WTC11 (cell line): ENCODE results near the gene TMTC2. TPM values are rescaled to one million over a fixed set of nuclear protein-coding genes. Genes with fewer than 3 reads are reported as not detected.

Experiments
- ATAC-seq: fragments of 200-7000 bp; cut with Tn5 transposase; 2 replicates; pipeline ENCODE4 v1.10.0; 2021; ENCODE audit warnings: mild to moderate bottlenecking, moderate library complexity
- CTCF ChIA-PET: fragments of 300-600 bp; sonication (Branson Sonifier 250); formaldehyde crosslinking; loops from one replicate; lab custom pipeline; 2021; ENCODE audit warnings: antibody characterized with exemption; lab: Charles Lee
- POLR2A ChIA-PET: fragments of 350-600 bp; sonication (Branson Sonifier 250); formaldehyde crosslinking; loops from one replicate; lab custom pipeline; 2021; ENCODE audit warnings: antibody characterized with exemption; lab: Charles Lee
- DNase-seq: peaks from one replicate; pipeline ENCODE4 v3.0.0; 2021; ENCODE audit warnings: low spot score
- H3K27ac Mint-ChIP-seq: 2 replicates; pipeline ENCODE4 v1.8.0; 2021; ENCODE audit warnings: mixed read lengths
- H3K27me3 Mint-ChIP-seq: 2 replicates; pipeline ENCODE4 v1.8.0; 2021; ENCODE audit warnings: low read depth, mild to moderate bottlenecking, moderate library complexity, mixed read lengths
- H3K36me3 Mint-ChIP-seq: 2 replicates; pipeline ENCODE4 v1.8.0; 2021; ENCODE audit warnings: mixed read lengths
- H3K4me1 Mint-ChIP-seq: 2 replicates; pipeline ENCODE4 v1.8.0; 2022; ENCODE audit warnings: mixed read lengths
- H3K4me3 Mint-ChIP-seq: 2 replicates; pipeline ENCODE4 v1.8.0; 2021; ENCODE audit warnings: mild to moderate bottlenecking, moderate library complexity, mixed read lengths
- H3K9me3 Mint-ChIP-seq: 2 replicates; pipeline ENCODE4 v1.8.0; 2021; ENCODE audit warnings: mixed read lengths
- FOXJ3 ChIP-seq: sonication (generic); formaldehyde crosslinking; IDR thresholded peaks from 2 replicates; pipeline ENCODE4 v1.9.0; 2021; ENCODE audit warnings: missing genetic modification reagents, mild to moderate bottlenecking, borderline replicate concordance
- FOXK1 ChIP-seq: sonication (generic); formaldehyde crosslinking; IDR thresholded peaks from 2 replicates; pipeline ENCODE4 v1.8.0; 2022; ENCODE audit warnings: mild to moderate bottlenecking, moderate library complexity, missing genetic modification reagents
- FOXP1 ChIP-seq: sonication (generic); formaldehyde crosslinking; IDR thresholded peaks from 2 replicates; pipeline ENCODE4 v1.8.0; 2022; ENCODE audit warnings: missing genetic modification reagents, mild to moderate bottlenecking, moderate library complexity, borderline replicate concordance
- PRRX2 ChIP-seq: fragments of 250-450 bp; sonication (Bioruptor Pico); IDR thresholded peaks from 2 replicates; pipeline ENCODE4 v1.8.0; 2021; ENCODE audit warnings: mild to moderate bottlenecking
- SMAD3 ChIP-seq: sonication (generic); formaldehyde crosslinking; IDR thresholded peaks from 2 replicates; pipeline ENCODE4 v1.8.0; 2022; ENCODE audit warnings: missing genetic modification reagents, mild to moderate bottlenecking, borderline replicate concordance
- SMAD4 ChIP-seq: sonication (generic); formaldehyde crosslinking; IDR thresholded peaks from 2 replicates; pipeline ENCODE4 v1.8.0; 2022; ENCODE audit warnings: mild to moderate bottlenecking, missing genetic modification reagents
- TCF7 ChIP-seq: sonication (generic); formaldehyde crosslinking; IDR thresholded peaks from 2 replicates; pipeline ENCODE4 v1.8.0; 2022; ENCODE audit warnings: mild to moderate bottlenecking, low read depth, missing genetic modification reagents, moderate library complexity
- ZNF423 ChIP-seq: fragments of 250-450 bp; sonication (Bioruptor Pico); IDR thresholded peaks from 2 replicates; pipeline ENCODE4 v2.1.2; 2022; ENCODE audit warnings: mild to moderate bottlenecking, moderate library complexity
- total RNA-seq: library from RNA; stranded (reverse); gene quantifications from 3 replicates; pipeline ENCODE4 v1.2.3, GENCODE V29; 2021
- TF ChIP-seq, protein P1 (sequence below): sonication (generic); formaldehyde crosslinking; conservative IDR thresholded peaks from 2 replicates; pipeline ENCODE4 v1.8.1; 2023; ENCODE audit warnings: mild to moderate bottlenecking, low read depth, missing genetic modification reagents, moderate library complexity
- TF ChIP-seq, protein P2 (sequence below): fragments of 250-450 bp; sonication (Bioruptor Pico); IDR thresholded peaks from 2 replicates; pipeline ENCODE4 v1.9.0; 2021; ENCODE audit warnings: mild to moderate bottlenecking
- TF ChIP-seq, protein P3 (sequence below): fragments of 200-600 bp; IDR thresholded peaks from 2 replicates; pipeline ENCODE4 v1.8.0; 2022; ENCODE audit warnings: antibody characterized with exemption
- TF ChIP-seq, protein P4 (sequence below): sonication (generic); formaldehyde crosslinking; IDR thresholded peaks from 2 replicates; pipeline ENCODE4 v1.8.0; 2022; ENCODE audit warnings: mild to moderate bottlenecking, missing genetic modification reagents
- TF ChIP-seq, protein P5 (sequence below): sonication (generic); formaldehyde crosslinking; IDR thresholded peaks from 2 replicates; pipeline ENCODE4 v1.8.1; 2022; ENCODE audit warnings: mild to moderate bottlenecking, moderate library complexity, missing genetic modification reagents
- TF ChIP-seq, protein P6 (sequence below): sonication (generic); formaldehyde crosslinking; IDR thresholded peaks from 2 replicates; pipeline ENCODE4 v1.8.0; 2022; ENCODE audit warnings: missing genetic modification reagents

TMTC2 gene
- total RNA-seq, 1 experiment from 2014 or later, result 6.4 TPM

DNA sequence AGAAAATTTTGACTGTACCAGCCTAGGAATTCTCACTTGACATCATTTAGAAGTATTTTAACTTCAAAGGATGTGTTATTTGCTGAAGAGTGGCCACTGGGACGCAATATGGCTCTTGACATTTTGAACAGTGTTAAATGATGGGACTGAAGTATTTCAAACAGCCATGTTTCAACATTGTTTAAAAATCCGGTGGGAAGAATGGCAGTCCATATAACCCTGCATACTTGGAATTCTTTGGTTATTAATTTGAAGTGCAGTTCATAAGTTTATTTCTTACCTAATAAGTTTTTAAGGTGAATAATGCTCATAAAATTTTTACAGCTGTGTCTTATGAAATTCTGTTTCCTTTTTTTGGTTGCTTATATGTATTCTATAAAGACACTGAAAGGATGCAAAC, 8.3 kb downstream of the TMTC2 start (continued):
- TF ChIP-seq, protein P1, sequence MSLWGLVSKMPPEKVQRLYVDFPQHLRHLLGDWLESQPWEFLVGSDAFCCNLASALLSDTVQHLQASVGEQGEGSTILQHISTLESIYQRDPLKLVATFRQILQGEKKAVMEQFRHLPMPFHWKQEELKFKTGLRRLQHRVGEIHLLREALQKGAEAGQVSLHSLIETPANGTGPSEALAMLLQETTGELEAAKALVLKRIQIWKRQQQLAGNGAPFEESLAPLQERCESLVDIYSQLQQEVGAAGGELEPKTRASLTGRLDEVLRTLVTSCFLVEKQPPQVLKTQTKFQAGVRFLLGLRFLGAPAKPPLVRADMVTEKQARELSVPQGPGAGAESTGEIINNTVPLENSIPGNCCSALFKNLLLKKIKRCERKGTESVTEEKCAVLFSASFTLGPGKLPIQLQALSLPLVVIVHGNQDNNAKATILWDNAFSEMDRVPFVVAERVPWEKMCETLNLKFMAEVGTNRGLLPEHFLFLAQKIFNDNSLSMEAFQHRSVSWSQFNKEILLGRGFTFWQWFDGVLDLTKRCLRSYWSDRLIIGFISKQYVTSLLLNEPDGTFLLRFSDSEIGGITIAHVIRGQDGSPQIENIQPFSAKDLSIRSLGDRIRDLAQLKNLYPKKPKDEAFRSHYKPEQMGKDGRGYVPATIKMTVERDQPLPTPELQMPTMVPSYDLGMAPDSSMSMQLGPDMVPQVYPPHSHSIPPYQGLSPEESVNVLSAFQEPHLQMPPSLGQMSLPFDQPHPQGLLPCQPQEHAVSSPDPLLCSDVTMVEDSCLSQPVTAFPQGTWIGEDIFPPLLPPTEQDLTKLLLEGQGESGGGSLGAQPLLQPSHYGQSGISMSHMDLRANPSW (CRISPR knock-in tag), result no peak
- no peak for TF ChIP-seq FOXK1
- TF ChIP-seq ZNF423 (CRISPR knock-in tag), result no peak
- TF ChIP-seq, protein P2, sequence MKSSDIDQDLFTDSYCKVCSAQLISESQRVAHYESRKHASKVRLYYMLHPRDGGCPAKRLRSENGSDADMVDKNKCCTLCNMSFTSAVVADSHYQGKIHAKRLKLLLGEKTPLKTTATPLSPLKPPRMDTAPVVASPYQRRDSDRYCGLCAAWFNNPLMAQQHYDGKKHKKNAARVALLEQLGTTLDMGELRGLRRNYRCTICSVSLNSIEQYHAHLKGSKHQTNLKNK, result no peak
- TF ChIP-seq, protein P3, sequence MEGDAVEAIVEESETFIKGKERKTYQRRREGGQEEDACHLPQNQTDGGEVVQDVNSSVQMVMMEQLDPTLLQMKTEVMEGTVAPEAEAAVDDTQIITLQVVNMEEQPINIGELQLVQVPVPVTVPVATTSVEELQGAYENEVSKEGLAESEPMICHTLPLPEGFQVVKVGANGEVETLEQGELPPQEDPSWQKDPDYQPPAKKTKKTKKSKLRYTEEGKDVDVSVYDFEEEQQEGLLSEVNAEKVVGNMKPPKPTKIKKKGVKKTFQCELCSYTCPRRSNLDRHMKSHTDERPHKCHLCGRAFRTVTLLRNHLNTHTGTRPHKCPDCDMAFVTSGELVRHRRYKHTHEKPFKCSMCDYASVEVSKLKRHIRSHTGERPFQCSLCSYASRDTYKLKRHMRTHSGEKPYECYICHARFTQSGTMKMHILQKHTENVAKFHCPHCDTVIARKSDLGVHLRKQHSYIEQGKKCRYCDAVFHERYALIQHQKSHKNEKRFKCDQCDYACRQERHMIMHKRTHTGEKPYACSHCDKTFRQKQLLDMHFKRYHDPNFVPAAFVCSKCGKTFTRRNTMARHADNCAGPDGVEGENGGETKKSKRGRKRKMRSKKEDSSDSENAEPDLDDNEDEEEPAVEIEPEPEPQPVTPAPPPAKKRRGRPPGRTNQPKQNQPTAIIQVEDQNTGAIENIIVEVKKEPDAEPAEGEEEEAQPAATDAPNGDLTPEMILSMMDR, result no peak

DNA sequence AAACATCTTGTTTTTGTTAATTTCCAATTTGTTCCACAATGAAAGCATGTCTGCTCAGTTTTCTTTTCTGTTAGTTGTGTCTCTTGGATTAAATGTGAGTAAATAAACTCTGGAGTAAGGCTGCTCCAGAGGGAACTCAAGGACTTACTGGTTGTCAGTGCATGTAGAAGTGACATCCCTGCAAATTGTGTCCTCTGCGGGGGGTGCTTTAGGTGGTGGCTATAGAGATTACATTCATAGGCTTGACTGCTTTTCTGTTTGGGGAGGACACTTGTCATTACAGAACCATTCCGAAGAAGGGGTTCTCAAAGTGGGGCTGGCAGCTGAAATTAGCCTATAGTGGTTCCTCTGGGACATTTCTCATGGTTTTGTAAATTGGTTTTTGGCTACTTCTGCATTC, 8.8 kb downstream of the TMTC2 start:
- ChIA-PET CTCF (no interaction called here), POLR2A (interaction anchor here (1.3 kb wide), 1 partner anchor 8 kb away, joined by 4 read pairs; the partner anchor contains the start of gene TMTC2)
- H3K9me3 Mint-ChIP-seq, result no peaks in the 10 kb centered on the region
- DNase-seq (no peak), ATAC-seq (no peak)
- H3K36me3 Mint-ChIP-seq, result peaks cover 6% of the 10 kb centered on the region
- H3K4me1 Mint-ChIP-seq, result peaks cover 17% of the 10 kb centered on the region
- no peak overlapping the region for H3K4me3 Mint-ChIP-seq
- TF ChIP-seq SMAD4 (no peak), FOXP1 (no peak), PRRX2 (CRISPR knock-in tag) (no peak), FOXJ3 (CRISPR knock-in tag) (no peak), TCF7 (no peak)
- TF ChIP-seq, protein P4, sequence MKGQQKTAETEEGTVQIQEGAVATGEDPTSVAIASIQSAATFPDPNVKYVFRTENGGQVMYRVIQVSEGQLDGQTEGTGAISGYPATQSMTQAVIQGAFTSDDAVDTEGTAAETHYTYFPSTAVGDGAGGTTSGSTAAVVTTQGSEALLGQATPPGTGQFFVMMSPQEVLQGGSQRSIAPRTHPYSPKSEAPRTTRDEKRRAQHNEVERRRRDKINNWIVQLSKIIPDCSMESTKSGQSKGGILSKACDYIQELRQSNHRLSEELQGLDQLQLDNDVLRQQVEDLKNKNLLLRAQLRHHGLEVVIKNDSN (CRISPR knock-in tag), result no peak
- TF ChIP-seq, protein P5, sequence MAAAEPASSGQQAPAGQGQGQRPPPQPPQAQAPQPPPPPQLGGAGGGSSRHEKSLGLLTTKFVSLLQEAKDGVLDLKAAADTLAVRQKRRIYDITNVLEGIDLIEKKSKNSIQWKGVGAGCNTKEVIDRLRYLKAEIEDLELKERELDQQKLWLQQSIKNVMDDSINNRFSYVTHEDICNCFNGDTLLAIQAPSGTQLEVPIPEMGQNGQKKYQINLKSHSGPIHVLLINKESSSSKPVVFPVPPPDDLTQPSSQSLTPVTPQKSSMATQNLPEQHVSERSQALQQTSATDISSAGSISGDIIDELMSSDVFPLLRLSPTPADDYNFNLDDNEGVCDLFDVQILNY (CRISPR knock-in tag), result no peak
- H3K27me3 Mint-ChIP-seq, result no peaks in the 10 kb centered on the region
- no peak overlapping the region for H3K27ac Mint-ChIP-seq

DNA sequence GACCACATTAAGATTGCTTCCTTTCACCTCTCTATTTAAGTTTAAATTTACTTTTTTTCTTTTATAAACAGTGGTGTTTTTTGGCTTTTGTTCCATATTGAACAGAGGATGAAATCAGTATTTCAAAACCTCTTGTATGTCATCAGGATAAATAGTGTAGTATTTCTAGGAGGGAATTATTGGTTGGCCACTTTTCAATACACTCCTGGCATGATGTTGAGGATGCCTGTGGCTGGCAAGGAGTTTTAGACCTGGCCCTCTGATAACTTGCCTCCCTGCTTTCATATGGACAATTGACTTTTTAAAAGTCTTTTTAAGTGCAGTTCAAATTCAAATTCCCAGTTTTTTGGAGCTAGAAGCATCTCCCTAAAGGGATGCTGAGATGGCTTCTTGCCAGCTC, 9.8 kb downstream of the TMTC2 start:
- DNase-seq, result no peak
- Mint-ChIP-seq H3K36me3 (peaks cover 6% of the 10 kb centered on the region), H3K27ac (no peak overlapping the region), H3K9me3 (no peaks in the 10 kb centered on the region), H3K27me3 (no peaks in the 10 kb centered on the region), H3K4me1 (peaks cover 17% of the 10 kb centered on the region), H3K4me3 (no peak overlapping the region)
- CTCF ChIA-PET, result interaction anchor here (1.4 kb wide), 1 partner anchor 11 kb away, joined by 8 read pairs; no protein-coding TSS in a partner anchor
- no peak for TF ChIP-seq SMAD3 (CRISPR knock-in tag)
- TF ChIP-seq, protein P4 (CRISPR knock-in tag), result no peak
- TF ChIP-seq, protein P6, sequence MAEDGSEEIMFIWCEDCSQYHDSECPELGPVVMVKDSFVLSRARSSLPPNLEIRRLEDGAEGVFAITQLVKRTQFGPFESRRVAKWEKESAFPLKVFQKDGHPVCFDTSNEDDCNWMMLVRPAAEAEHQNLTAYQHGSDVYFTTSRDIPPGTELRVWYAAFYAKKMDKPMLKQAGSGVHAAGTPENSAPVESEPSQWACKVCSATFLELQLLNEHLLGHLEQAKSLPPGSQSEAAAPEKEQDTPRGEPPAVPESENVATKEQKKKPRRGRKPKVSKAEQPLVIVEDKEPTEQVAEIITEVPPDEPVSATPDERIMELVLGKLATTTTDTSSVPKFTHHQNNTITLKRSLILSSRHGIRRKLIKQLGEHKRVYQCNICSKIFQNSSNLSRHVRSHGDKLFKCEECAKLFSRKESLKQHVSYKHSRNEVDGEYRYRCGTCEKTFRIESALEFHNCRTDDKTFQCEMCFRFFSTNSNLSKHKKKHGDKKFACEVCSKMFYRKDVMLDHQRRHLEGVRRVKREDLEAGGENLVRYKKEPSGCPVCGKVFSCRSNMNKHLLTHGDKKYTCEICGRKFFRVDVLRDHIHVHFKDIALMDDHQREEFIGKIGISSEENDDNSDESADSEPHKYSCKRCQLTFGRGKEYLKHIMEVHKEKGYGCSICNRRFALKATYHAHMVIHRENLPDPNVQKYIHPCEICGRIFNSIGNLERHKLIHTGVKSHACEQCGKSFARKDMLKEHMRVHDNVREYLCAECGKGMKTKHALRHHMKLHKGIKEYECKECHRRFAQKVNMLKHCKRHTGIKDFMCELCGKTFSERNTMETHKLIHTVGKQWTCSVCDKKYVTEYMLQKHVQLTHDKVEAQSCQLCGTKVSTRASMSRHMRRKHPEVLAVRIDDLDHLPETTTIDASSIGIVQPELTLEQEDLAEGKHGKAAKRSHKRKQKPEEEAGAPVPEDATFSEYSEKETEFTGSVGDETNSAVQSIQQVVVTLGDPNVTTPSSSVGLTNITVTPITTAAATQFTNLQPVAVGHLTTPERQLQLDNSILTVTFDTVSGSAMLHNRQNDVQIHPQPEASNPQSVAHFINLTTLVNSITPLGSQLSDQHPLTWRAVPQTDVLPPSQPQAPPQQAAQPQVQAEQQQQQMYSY (CRISPR knock-in tag), result no peak
- POLR2A ChIA-PET, result interaction anchor here (1.3 kb wide), 1 partner anchor 9 kb away, joined by 4 read pairs; the partner anchor contains the start of gene TMTC2
- ATAC-seq, result no peak
